Suppressor macrophage treated with lipopolysaccharide for 1 hour (primary cell): ENCODE results near the gene SYCE1.
"Not testable (repeated sequence)": the region's sequence is repeated elsewhere in the genome, so short reads cannot be mapped to it uniquely, and the experiment has no call there.

Experiments
- DNase-seq, 3 donors: peaks; one replicate each; pipeline ENCODE4 v3.0.0-alpha.2; 2020 to 2022

SYCE1 gene

GRCh38 chr10:133565441-133566294 is at the start of gene SYCE1:
Gene SYCE1 (minus strand): TSS chr10:133565583. CDS start chr10:133565529, 54 bp downstream.
- DNase-seq = peak in 1 of 3 donors; percentile 13

GRCh38 chr10:133614830-133615580 is 49.6 kb upstream of the SYCE1 start:
- no peak for DNase-seq

- DNase-seq = no peak
These were observed 48.3 kb upstream of the SYCE1 start for GRCh38 chr10:133613699-133614098.

- no peak for DNase-seq
These were observed 45.7 kb upstream of the SYCE1 start for GRCh38 chr10:133611079-133611478.

GRCh38 chr10:133608855-133609254 is 43.5 kb upstream of the SYCE1 start:
- DNase-seq = peak in 2 of 3 donors; percentile 35 to 36

- DNase-seq = not testable (repeated sequence)
These were observed 38.1 kb upstream of the SYCE1 start for GRCh38 chr10:133603434-133603833.

- DNase-seq = no peak
These were observed 35.3 kb upstream of the SYCE1 start for GRCh38 chr10:133600657-133601056.

- DNase-seq = not testable (repeated sequence)
These were observed 34.5 kb upstream of the SYCE1 start for GRCh38 chr10:133599869-133600268.

GRCh38 chr10:133592716-133593115 is 27.3 kb upstream of the SYCE1 start:
- DNase-seq = no peak

- no peak for DNase-seq
These were observed 25.6 kb upstream of the SYCE1 start for GRCh38 chr10:133590970-133591359.

GRCh38 chr10:133590226-133590969 is 25.0 kb upstream of the SYCE1 start:
- DNase-seq = no peak

- DNase-seq = not testable (repeated sequence)
These were observed 11.7 kb upstream of the SYCE1 start for GRCh38 chr10:133577037-133577436.

GRCh38 chr10:133573460-133573859 is 8.1 kb upstream of the SYCE1 start:
- DNase-seq = not testable (repeated sequence)

- DNase-seq = not testable (repeated sequence)
These were observed 6.7 kb upstream of the SYCE1 start for GRCh38 chr10:133572055-133572454.

- DNase-seq = not testable (repeated sequence)
These were observed 4.4 kb upstream of the SYCE1 start for GRCh38 chr10:133569801-133570200.

GRCh38 chr10:133568831-133569527 is 3.6 kb upstream of the SYCE1 start:
- DNase-seq = not testable (repeated sequence)

- no peak for DNase-seq
These were observed 2.9 kb upstream of the SYCE1 start for GRCh38 chr10:133568287-133568614.

GRCh38 chr10:133567609-133568286 is 2.4 kb upstream of the SYCE1 start:
- DNase-seq = no peak

GRCh38 chr10:133567119-133567518 is 1.7 kb upstream of the SYCE1 start:
- no peak for DNase-seq

GRCh38 chr10:133564816-133565215 is 567 bp downstream of the SYCE1 start:
- DNase-seq = no peak

- DNase-seq = no peak
These were observed 6.2 kb downstream of the SYCE1 start for GRCh38 chr10:133559216-133559615.

- DNase-seq = no peak
These were observed 8.0 kb downstream of the SYCE1 start for GRCh38 chr10:133557381-133557780.
